ENCODE data around the gene ITGB6.

Gene ITGB6

DNA sequence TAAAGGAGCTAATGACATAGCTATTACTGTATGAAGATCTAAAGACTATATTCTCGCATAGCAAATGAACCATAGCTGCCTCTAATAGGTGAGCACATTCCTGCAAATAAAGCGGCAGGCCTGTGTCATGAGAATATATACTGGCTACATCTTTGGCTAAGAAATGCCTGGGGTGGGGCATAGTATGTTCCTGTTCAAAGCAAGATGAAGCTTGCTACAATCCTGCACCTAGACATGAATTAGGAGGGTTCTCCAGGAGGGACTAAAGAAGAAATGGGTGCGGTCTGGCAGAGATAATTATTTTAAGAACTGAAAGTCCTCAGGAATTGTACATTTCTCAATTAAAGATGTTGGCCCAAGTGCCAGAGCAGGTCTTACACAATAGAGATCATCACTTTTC lies 90.8 kb downstream of the ITGB6 start:
- Histone ChIP-seq H3K27me3 (ENCODE audit: control insufficient read depth, insufficient read depth, low read length) (no peaks in the 10 kb centered on the region), H3K9ac (no peak overlapping the region), H3K9me3 (ENCODE audit: control insufficient read depth, low read length) (no peaks in the 10 kb centered on the region), H2AFZ (no peak overlapping the region), H3K4me2 (ENCODE audit: low read length) (no peak overlapping the region), H3K4me1 (peaks cover 3% of the 10 kb centered on the region), H3K36me3 (ENCODE audit: control insufficient read depth, insufficient read depth, low read length) (no peaks in the 10 kb centered on the region), H3K79me2 (no peaks in the 10 kb centered on the region), H3K27ac (no peak overlapping the region), H3K4me3 (ENCODE audit: low read depth, low read length) (no peak overlapping the region)
- TF ChIP-seq, protein P1, sequence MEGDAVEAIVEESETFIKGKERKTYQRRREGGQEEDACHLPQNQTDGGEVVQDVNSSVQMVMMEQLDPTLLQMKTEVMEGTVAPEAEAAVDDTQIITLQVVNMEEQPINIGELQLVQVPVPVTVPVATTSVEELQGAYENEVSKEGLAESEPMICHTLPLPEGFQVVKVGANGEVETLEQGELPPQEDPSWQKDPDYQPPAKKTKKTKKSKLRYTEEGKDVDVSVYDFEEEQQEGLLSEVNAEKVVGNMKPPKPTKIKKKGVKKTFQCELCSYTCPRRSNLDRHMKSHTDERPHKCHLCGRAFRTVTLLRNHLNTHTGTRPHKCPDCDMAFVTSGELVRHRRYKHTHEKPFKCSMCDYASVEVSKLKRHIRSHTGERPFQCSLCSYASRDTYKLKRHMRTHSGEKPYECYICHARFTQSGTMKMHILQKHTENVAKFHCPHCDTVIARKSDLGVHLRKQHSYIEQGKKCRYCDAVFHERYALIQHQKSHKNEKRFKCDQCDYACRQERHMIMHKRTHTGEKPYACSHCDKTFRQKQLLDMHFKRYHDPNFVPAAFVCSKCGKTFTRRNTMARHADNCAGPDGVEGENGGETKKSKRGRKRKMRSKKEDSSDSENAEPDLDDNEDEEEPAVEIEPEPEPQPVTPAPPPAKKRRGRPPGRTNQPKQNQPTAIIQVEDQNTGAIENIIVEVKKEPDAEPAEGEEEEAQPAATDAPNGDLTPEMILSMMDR (IDR thresholded peaks at IDR 0.05): no peak

DNA sequence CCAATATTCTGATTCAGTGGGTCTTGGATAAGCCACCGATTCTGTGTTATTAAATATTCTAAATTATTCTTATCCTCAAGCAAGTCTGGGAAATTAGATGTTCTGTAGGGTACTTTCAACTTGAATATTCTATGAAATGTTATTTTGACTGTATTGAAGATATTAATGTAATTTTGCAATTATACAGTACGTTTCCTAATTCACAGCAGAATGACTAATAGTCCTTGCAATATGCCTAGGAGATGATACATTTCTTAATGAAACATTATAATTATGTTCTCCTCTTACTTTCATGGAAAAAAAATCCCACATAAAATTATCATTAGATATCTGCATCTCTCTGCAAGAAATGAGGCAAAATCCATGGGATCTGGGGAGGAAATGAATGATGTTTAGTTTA lies 91.4 kb downstream of the ITGB6 start:
- Histone ChIP-seq H3K9ac (no peak overlapping the region), H3K27me3 (ENCODE audit: control insufficient read depth, insufficient read depth, low read length) (no peaks in the 10 kb centered on the region), H3K4me3 (ENCODE audit: low read depth, low read length) (no peak overlapping the region), H3K4me2 (ENCODE audit: low read length) (no peak overlapping the region), H3K36me3 (ENCODE audit: control insufficient read depth, insufficient read depth, low read length) (no peaks in the 10 kb centered on the region), H3K79me2 (no peaks in the 10 kb centered on the region), H3K4me1 (peaks cover 3% of the 10 kb centered on the region), H2AFZ (no peak overlapping the region), H3K9me3 (ENCODE audit: control insufficient read depth, low read length) (no peaks in the 10 kb centered on the region), H3K27ac (no peak overlapping the region)
- TF ChIP-seq, protein P1 (IDR thresholded peaks at IDR 0.05): no peak

DNA sequence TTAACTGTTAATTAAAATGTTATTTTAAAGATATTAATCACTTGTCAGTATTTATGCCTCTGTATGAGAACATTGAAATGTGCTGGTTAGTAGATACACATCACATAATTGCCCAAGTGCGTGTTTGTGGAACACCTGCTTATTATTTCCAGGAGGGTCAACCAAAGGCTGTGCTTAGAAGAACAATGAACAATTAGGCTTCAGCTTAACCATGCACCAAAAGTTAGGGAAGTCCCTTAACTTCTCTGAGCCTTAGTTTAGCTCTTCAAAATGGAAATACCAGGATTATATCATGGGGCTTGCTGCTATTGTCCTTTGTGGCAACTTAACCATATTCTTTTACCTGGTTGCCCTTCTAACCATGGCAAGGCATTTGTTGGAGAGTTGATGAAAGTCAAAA lies 94.7 kb downstream of the ITGB6 start:
- H3K4me3 ChIP-seq (ENCODE audit: low read depth, low read length): no peak overlapping the region
- H3K36me3 ChIP-seq (ENCODE audit: control insufficient read depth, insufficient read depth, low read length): no peaks in the 10 kb centered on the region
- H3K9ac ChIP-seq: no peak overlapping the region
- no peaks in the 10 kb centered on the region for H3K79me2 ChIP-seq
- no peak overlapping the region for H2AFZ ChIP-seq
- no peaks in the 10 kb centered on the region for H3K9me3 ChIP-seq (ENCODE audit: control insufficient read depth, low read length)
- no peak overlapping the region for H3K4me2 ChIP-seq (ENCODE audit: low read length)
- no peaks in the 10 kb centered on the region for H3K4me1 ChIP-seq
- TF ChIP-seq, protein P1 (IDR thresholded peaks at IDR 0.05): no peak
- no peaks in the 10 kb centered on the region for H3K27me3 ChIP-seq (ENCODE audit: control insufficient read depth, insufficient read depth, low read length)
- no peak overlapping the region for H3K27ac ChIP-seq

DNA sequence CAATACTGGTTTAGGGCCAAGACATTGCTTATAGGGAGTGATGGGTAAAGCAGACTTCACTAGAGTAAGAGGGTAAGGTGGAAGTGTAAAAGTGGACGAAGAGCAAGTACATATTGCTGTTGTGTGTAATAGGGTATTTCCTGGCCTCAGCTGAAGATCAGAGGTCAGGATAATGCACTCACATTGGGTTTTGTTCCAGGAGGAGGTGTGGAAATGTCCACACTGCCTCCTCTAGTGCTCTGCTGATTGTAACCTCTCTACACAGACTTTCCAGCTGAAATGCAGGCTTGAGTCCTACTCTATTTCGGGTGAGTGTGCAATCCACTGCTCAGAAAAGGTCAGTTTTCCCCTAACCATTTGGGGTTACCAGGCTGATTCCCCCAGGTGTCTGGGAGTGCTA lies 96.0 kb downstream of the ITGB6 start:
- H3K27me3 ChIP-seq (ENCODE audit: control insufficient read depth, insufficient read depth, low read length): no peaks in the 10 kb centered on the region
- H3K9ac ChIP-seq: no peak overlapping the region
- H3K4me3 ChIP-seq (ENCODE audit: low read depth, low read length): no peak overlapping the region
- no peak overlapping the region for H3K27ac ChIP-seq
- no peak overlapping the region for H2AFZ ChIP-seq
- no peak overlapping the region for H3K4me2 ChIP-seq (ENCODE audit: low read length)
- H3K9me3 ChIP-seq (ENCODE audit: control insufficient read depth, low read length): no peaks in the 10 kb centered on the region
- TF ChIP-seq, protein P1 (IDR thresholded peaks at IDR 0.05): no peak
- no peaks in the 10 kb centered on the region for H3K36me3 ChIP-seq (ENCODE audit: control insufficient read depth, insufficient read depth, low read length)
- no peaks in the 10 kb centered on the region for H3K79me2 ChIP-seq
- no peaks in the 10 kb centered on the region for H3K4me1 ChIP-seq

DNA sequence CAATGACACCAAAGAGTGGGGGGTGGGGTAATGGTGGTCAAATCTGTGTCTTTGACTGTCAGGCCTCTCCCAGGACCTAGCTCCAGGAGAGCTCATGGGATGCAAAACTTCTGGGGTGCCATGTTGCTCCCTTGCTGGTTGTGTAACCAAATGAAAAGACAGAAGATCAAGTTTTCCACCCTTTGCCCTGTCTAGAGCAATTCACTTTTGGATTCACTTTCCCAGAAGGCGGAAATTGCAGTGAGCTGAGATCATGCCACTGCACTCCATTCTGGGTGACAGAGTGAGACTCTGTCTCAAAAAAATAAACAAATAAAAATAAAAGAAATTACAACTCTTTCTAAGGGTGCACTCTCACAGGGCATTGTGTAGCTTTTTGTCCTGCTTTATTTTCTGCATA lies 102.7 kb downstream of the ITGB6 start:
- Histone ChIP-seq H3K79me2 (no peaks in the 10 kb centered on the region), H3K9me3 (ENCODE audit: control insufficient read depth, low read length) (no peaks in the 10 kb centered on the region), H3K27me3 (ENCODE audit: control insufficient read depth, insufficient read depth, low read length) (no peaks in the 10 kb centered on the region), H3K4me3 (ENCODE audit: low read depth, low read length) (no peak overlapping the region), H3K9ac (no peak overlapping the region), H3K36me3 (ENCODE audit: control insufficient read depth, insufficient read depth, low read length) (no peaks in the 10 kb centered on the region), H2AFZ (no peak overlapping the region), H3K4me2 (ENCODE audit: low read length) (no peak overlapping the region), H3K4me1 (no peaks in the 10 kb centered on the region), H3K27ac (no peak overlapping the region)
- TF ChIP-seq, protein P1 (IDR thresholded peaks at IDR 0.05): no peak

Data from parathyroid adenoma (tissue), 2 donors.